Body of pancreas (tissue), 4 donors: ENCODE data around the gene IFNA16.

ENCODE experiments used
- CTCF ChIP-seq, 7 experiments: fragments of 450-650 bp in 4 of 7; fragments of 200-600 bp in 3 of 7; sonication (generic) in 3 of 7; IDR thresholded peaks; one replicate each; pipeline ENCODE4 v1.5.1; 2016 to 2019; ENCODE audit warnings: antibody characterized with exemption in 7 of 7
- POLR2A ChIP-seq, 3 donors: fragments of 450-650 bp; IDR thresholded peaks; one replicate each; pipeline ENCODE4 v1.6.1; 2016; ENCODE audit warnings: antibody characterized with exemption in 3 of 3, mild to moderate bottlenecking in 2 of 3

DNA sequence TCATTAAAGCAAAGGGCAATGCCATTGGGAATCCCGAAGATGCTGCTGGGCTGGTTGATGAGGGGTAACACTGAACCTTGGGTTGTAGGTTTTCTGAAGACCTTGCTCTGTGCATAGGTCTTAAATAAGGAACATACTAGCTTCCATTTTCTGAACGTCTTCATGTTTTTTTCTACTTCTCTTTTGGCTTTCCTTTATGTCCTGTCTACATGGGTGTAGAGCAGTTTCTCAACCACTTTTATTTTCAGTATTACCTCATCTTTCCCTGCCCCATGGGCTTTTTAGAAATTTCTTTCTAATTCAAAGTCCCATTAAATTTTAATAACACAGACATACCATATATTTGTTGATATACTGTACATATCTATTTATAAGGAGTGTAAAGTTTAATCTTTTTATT, 22.8 kb upstream of the IFNA16 start, which contains the start of gene IFNA14:
- no peak for TF ChIP-seq POLR2A (IDR thresholded peaks at IDR 0.05)
- TF ChIP-seq CTCF (IDR thresholded peaks at IDR 0.05) = no peak
